ENCODE measurements around the gene SFXN5. TPM values are rescaled to one million over a fixed set of nuclear protein-coding genes. Genes with fewer than 3 reads are reported as not detected.
"Not testable (repeated sequence)": the region's sequence is repeated elsewhere in the genome, so short reads cannot be mapped to it uniquely, and the experiment has no call there.

The SFXN5 gene
- total RNA-seq, 1 donor from 2014 or later: 12.7 TPM

DNA sequence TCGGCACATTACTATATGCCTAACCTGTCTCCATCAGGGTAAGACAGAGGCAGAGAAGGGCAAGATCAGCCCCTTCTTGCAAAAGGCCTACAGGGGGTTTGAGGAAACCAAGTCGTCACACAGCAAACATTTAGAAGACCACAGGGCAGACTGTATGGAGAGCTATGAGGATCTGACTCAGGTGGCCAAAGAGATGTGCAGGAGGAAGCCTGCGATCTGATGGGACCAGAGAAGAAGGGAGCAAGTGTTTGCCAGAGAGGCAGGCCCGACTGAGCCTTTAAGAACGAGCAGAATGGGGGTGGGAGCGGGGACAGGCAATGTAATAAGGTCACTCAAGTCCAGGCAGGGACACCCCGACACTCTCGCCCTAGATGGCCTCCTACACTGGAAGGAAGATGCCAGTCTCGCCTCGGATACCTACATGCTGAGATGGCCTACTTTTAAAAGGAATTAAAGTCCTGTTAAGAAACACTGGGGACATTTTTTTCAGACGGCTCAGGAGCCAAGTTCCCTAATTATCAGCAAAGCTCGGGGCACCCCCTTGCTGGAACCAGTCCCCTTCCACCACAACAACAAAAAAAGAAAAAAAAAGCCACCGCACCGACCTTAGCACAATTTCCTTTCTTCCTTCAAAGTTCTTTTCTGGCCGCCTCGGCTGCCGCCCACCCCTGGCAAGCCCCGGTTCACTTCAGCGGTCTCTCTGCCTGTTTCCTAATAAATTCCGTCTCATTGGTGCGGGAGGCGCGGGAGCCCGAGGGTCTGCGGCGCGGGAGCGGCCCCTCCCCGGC, 1.5 kb downstream of the SFXN5 start:
- H3K9me3 Mint-ChIP-seq (ENCODE audit: unreplicated experiment): no peaks in the 10 kb centered on the region
- H3K27me3 Mint-ChIP-seq (ENCODE audit: unreplicated experiment): no peaks in the 10 kb centered on the region
- DNase-seq (ENCODE audit: extremely low spot score, unreplicated experiment): no peak
- TF ChIP-seq CTCF (IDR thresholded peaks at IDR 0.05): no peak
- H3K4me1 Mint-ChIP-seq (ENCODE audit: unreplicated experiment): peaks cover 37% of the 10 kb centered on the region
- H3K27ac Mint-ChIP-seq (ENCODE audit: unreplicated experiment): peak overlapping the region; percentile 74
- H3K36me3 Mint-ChIP-seq (ENCODE audit: unreplicated experiment): no peaks in the 10 kb centered on the region
- H3K4me3 Mint-ChIP-seq (ENCODE audit: unreplicated experiment): peak overlapping the region; percentile 90

GRCh38 chr2:73069041-73069854, 2.3 kb downstream of the SFXN5 start:
- peak overlapping the region; percentile 74 for H3K27ac Mint-ChIP-seq (ENCODE audit: unreplicated experiment)
- TF ChIP-seq CTCF (IDR thresholded peaks at IDR 0.05): no peak
- DNase-seq (ENCODE audit: extremely low spot score, unreplicated experiment): no peak
- peak overlapping the region; percentile 90 for H3K4me3 Mint-ChIP-seq (ENCODE audit: unreplicated experiment)
- H3K27me3 Mint-ChIP-seq (ENCODE audit: unreplicated experiment): no peaks in the 10 kb centered on the region
- peaks cover 45% of the 10 kb centered on the region for H3K4me1 Mint-ChIP-seq (ENCODE audit: unreplicated experiment)
- no peaks in the 10 kb centered on the region for H3K9me3 Mint-ChIP-seq (ENCODE audit: unreplicated experiment)
- H3K36me3 Mint-ChIP-seq (ENCODE audit: unreplicated experiment): no peaks in the 10 kb centered on the region

DNA sequence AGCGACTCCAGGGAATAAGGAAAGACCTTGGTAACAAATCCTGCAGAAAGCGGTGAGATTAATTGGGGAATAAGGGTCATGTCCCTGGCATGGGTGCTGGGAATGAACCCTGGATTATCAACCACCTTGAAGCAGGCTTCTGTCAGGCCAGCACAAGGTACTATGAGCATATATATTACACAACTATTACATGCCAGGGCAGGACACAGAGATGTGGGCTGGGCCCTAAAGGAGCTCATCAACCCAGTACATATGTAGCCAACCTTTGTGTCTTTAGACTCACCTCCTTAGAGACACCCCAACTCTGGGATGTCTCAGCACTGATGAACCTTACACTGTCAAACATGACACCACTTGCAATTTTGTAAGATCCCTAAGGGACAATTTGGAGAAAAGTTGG, 3.4 kb downstream of the SFXN5 start:
- no peak for DNase-seq (ENCODE audit: extremely low spot score, unreplicated experiment)
- Mint-ChIP-seq H3K36me3 (ENCODE audit: unreplicated experiment) (no peaks in the 10 kb centered on the region), H3K4me3 (ENCODE audit: unreplicated experiment) (peak overlapping the region; percentile 61), H3K27ac (ENCODE audit: unreplicated experiment) (no peak overlapping the region), H3K27me3 (ENCODE audit: unreplicated experiment) (no peaks in the 10 kb centered on the region), H3K4me1 (ENCODE audit: unreplicated experiment) (peaks cover 56% of the 10 kb centered on the region), H3K9me3 (ENCODE audit: unreplicated experiment) (no peaks in the 10 kb centered on the region)
- TF ChIP-seq CTCF (IDR thresholded peaks at IDR 0.05): no peak

GRCh38 chr2:73067043-73067442, 4.5 kb downstream of the SFXN5 start:
- H3K4me3 Mint-ChIP-seq (ENCODE audit: unreplicated experiment): no peak overlapping the region
- TF ChIP-seq CTCF (IDR thresholded peaks at IDR 0.05): no peak
- no peaks in the 10 kb centered on the region for H3K36me3 Mint-ChIP-seq (ENCODE audit: unreplicated experiment)
- peaks cover 64% of the 10 kb centered on the region for H3K4me1 Mint-ChIP-seq (ENCODE audit: unreplicated experiment)
- no peaks in the 10 kb centered on the region for H3K9me3 Mint-ChIP-seq (ENCODE audit: unreplicated experiment)
- no peaks in the 10 kb centered on the region for H3K27me3 Mint-ChIP-seq (ENCODE audit: unreplicated experiment)
- H3K27ac Mint-ChIP-seq (ENCODE audit: unreplicated experiment): no peak overlapping the region
- no peak for DNase-seq (ENCODE audit: extremely low spot score, unreplicated experiment)

DNA sequence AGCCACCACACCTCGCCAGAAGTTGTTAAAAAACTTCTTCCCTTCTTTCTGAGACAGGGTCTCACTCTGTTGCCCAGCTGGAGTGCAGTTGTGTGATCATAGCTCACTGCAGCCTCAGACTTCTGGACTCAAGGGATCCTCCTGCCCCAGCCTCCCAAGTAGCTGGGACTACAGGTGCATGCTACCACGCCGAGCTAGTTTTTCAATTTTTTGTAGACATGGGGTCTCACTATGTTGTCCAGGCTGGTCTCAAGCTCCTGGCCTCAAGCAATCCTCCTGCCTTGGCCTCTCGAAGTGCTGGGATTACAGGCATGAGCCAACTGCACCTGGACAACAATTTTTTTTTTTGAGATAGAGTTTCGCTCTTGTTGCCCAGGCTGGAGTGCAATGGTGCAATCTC, 6.4 kb downstream of the SFXN5 start:
- not testable (repeated sequence) for H3K27me3 Mint-ChIP-seq (ENCODE audit: unreplicated experiment); H3K36me3 Mint-ChIP-seq (ENCODE audit: unreplicated experiment); H3K9me3 Mint-ChIP-seq (ENCODE audit: unreplicated experiment); H3K4me3 Mint-ChIP-seq (ENCODE audit: unreplicated experiment); DNase-seq (ENCODE audit: extremely low spot score, unreplicated experiment)
- Mint-ChIP-seq H3K27ac (ENCODE audit: unreplicated experiment) (peak overlapping the region; percentile 94), H3K4me1 (ENCODE audit: unreplicated experiment) (peaks cover 56% of the 10 kb centered on the region)
